ENCODE results near the gene UFC1.

UFC1 gene

GRCh38 chr1:161195171-161195570 is 41.4 kb downstream of the UFC1 start:
- DNase-seq = no peak

- DNase-seq = no peak
Observed at GRCh38 chr1:161196111-161196510, 42.3 kb downstream of the UFC1 start.

GRCh38 chr1:161196521-161197451 is 43.0 kb downstream of the UFC1 start:
- DNase-seq = peak; percentile 94

- no peak for DNase-seq
Observed at GRCh38 chr1:161197560-161198193, 43.9 kb downstream of the UFC1 start.

- peak; percentile 14 for DNase-seq
Observed at GRCh38 chr1:161198194-161198896, 44.6 kb downstream of the UFC1 start.

- DNase-seq = peak; percentile 95
Observed at GRCh38 chr1:161198897-161199431, 45.2 kb downstream of the UFC1 start, which contains the start of gene ADAMTS4. Gene ADAMTS4, minus strand, starts transcription at chr1:161199054. Its CDS starts 427 bp downstream, at chr1:161198627.

- DNase-seq = no peak
Observed at GRCh38 chr1:161199506-161200139, 45.8 kb downstream of the UFC1 start.

- DNase-seq = no peak
Observed at GRCh38 chr1:161200421-161200991, 46.7 kb downstream of the UFC1 start.

- DNase-seq = peak; percentile 70
Observed at GRCh38 chr1:161200992-161201835, 47.4 kb downstream of the UFC1 start.

GRCh38 chr1:161201836-161202712 is 48.3 kb downstream of the UFC1 start, which contains the start of gene NDUFS2:
Gene NDUFS2, plus strand, starts transcription at chr1:161202367. Its CDS starts 19 bp downstream, at chr1:161202386.
- peak; percentile 99 for DNase-seq

- DNase-seq = no peak
Observed at GRCh38 chr1:161206411-161207140, 52.8 kb downstream of the UFC1 start.

- DNase-seq = no peak
Observed at GRCh38 chr1:161207173-161207572, 53.4 kb downstream of the UFC1 start.

All from fibroblast of skin of abdomen (primary cell).